CD14-positive monocyte (primary cell): ENCODE measurements around the gene FOXE1. TPM values are rescaled to one million over a fixed set of nuclear protein-coding genes. Genes with fewer than 3 reads are reported as not detected.
A peak's percentile ranks its signal among the peaks of the same experiment; 100 is the strongest.

Experiments
- DNase-seq, 3 donors: peaks; one replicate each; pipeline ENCODE4 v3.0.0-alpha.2; 2011 to 2022
- H2AFZ ChIP-seq: 2 replicates; pipeline ENCODE4 v1.6.0; 2012; ENCODE audit warnings: mild to moderate bottlenecking, low read depth, low read length, inconsistent platforms; ENCODE audit not compliant: insufficient read depth, poor library complexity, severe bottlenecking
- H3K27ac ChIP-seq, 2 donors: 1 replicate in 1 of 2; 2 replicates in 1 of 2; pipeline ENCODE4 v1.5.1; 2012 to 2013; ENCODE audit warnings: low read length in 2 of 2, control low read depth in 1 of 2, inconsistent platforms in 1 of 2, low read depth in 1 of 2, mild to moderate bottlenecking in 1 of 2
- H3K27me3 ChIP-seq, 2 donors: one replicate each; pipeline versions ENCODE4 v1.6.0 to v1.6.1; 2011 to 2013; ENCODE audit warnings: low read length in 2 of 2; ENCODE audit not compliant: control insufficient read depth in 2 of 2, insufficient read depth in 2 of 2
- H3K36me3 ChIP-seq, 2 donors: replicated peaks in 1 of 2; 1 replicate in 1 of 2; 2 replicates in 1 of 2; pipeline versions ENCODE4 v1.5.1 to v1.6.1; 2012 to 2013; ENCODE audit warnings: low read length in 2 of 2, control low read depth in 1 of 2, inconsistent platforms in 1 of 2, mild to moderate bottlenecking in 1 of 2; ENCODE audit not compliant: insufficient read depth in 2 of 2, control insufficient read depth in 1 of 2
- H3K4me1 ChIP-seq, 2 donors: 1 replicate in 1 of 2; 2 replicates in 1 of 2; pipeline versions ENCODE4 v1.5.1 to v1.6.1; 2012 to 2013; ENCODE audit warnings: low read length in 2 of 2, control low read depth in 1 of 2, inconsistent platforms in 1 of 2, mild to moderate bottlenecking in 1 of 2, moderate library complexity in 1 of 2; ENCODE audit not compliant: insufficient read depth in 2 of 2, control insufficient read depth in 1 of 2
- H3K4me2 ChIP-seq: replicated peaks from 2 replicates; pipeline ENCODE3; 2012; ENCODE audit warnings: low read length, moderate library complexity, mild to moderate bottlenecking; ENCODE audit not compliant: poor library complexity, severe bottlenecking; ENCODE audit errors: extremely low read depth
- H3K4me3 ChIP-seq, 3 experiments: fragments of 200-600 bp in 1 of 3; sonication (generic) in 1 of 3; replicated peaks in 1 of 3; 1 replicate in 2 of 3; 2 replicates in 1 of 3; pipeline ENCODE4 v1.5.1; 2011 to 2013; ENCODE audit warnings: low read length in 3 of 3, mild to moderate bottlenecking in 3 of 3, control low read depth in 2 of 3, low read depth in 2 of 3, inconsistent platforms in 1 of 3, moderate library complexity in 1 of 3
- H3K79me2 ChIP-seq: 2 replicates; pipeline ENCODE4 v1.6.0; 2012; ENCODE audit warnings: mild to moderate bottlenecking, control low read depth, inconsistent platforms, low read length, moderate library complexity; ENCODE audit not compliant: insufficient read depth
- H3K9ac ChIP-seq: 2 replicates; pipeline ENCODE4 v1.6.0; 2017; ENCODE audit warnings: low read length, mild to moderate bottlenecking; ENCODE audit not compliant: insufficient read depth, poor library complexity, severe bottlenecking
- H3K9me3 ChIP-seq, 2 donors: replicated peaks in 1 of 2; 1 replicate in 1 of 2; 2 replicates in 1 of 2; pipeline versions ENCODE4 v1.5.1 to v1.6.1; 2012 to 2013; ENCODE audit warnings: low read length in 2 of 2, control low read depth in 1 of 2; ENCODE audit not compliant: control insufficient read depth in 1 of 2, insufficient read depth in 1 of 2
- H4K20me1 ChIP-seq: 2 replicates; pipeline ENCODE4 v1.6.0; 2012; ENCODE audit warnings: mild to moderate bottlenecking, low read length, control low read depth, moderate library complexity; ENCODE audit not compliant: insufficient read depth
- H3K27ac Mint-ChIP-seq, 7 donors: one replicate each; pipeline ENCODE4 v1.8.0; 2020; ENCODE audit warnings: mild to moderate bottlenecking in 7 of 7, mixed read lengths in 7 of 7, moderate library complexity in 6 of 7, inconsistent platforms in 2 of 7
- H3K27me3 Mint-ChIP-seq, 3 donors: one replicate each; pipeline ENCODE4 v1.8.0; 2021 to 2022; ENCODE audit warnings: low read depth in 3 of 3, mild to moderate bottlenecking in 3 of 3, mixed read lengths in 3 of 3, moderate library complexity in 3 of 3, inconsistent platforms in 1 of 3
- H3K36me3 Mint-ChIP-seq, 2 donors: one replicate each; pipeline ENCODE4 v1.8.0; 2020; ENCODE audit warnings: mixed read lengths in 2 of 2, inconsistent platforms in 1 of 2, mild to moderate bottlenecking in 1 of 2
- H3K4me1 Mint-ChIP-seq: one replicate; pipeline ENCODE4 v1.8.0; 2020; ENCODE audit warnings: mild to moderate bottlenecking, mixed read lengths
- H3K4me3 Mint-ChIP-seq, 2 donors: one replicate each; pipeline ENCODE4 v1.8.0; 2020; ENCODE audit warnings: mild to moderate bottlenecking in 2 of 2, mixed read lengths in 2 of 2, moderate library complexity in 1 of 2
- H3K9me3 Mint-ChIP-seq, 7 donors: one replicate each; pipeline ENCODE4 v1.8.0; 2020 to 2022; ENCODE audit warnings: mixed read lengths in 7 of 7, mild to moderate bottlenecking in 6 of 7, moderate library complexity in 6 of 7, inconsistent platforms in 2 of 7
- WGBS: methylation state at CpG from one replicate; pipeline ENCODE4 v1.1.5; 2013; ENCODE audit warnings: missing lambda C conversion rate; ENCODE audit not compliant: insufficient coverage; 5-methylcytosine and 5-hydroxymethylcytosine counted together
- intact Hi-C, 2 donors: fragments of 100-400 bp; cut with micrococcal nuclease; formaldehyde crosslinking; loops; one replicate each; pipeline versions ENCODE4 v1.15.0 to v1.15.1; 2023
- polyA plus RNA-seq, 3 donors: library from polyadenylated mRNA; depleted of rRNA in 1 of 3; unstranded in 2 of 3; stranded (reverse) in 1 of 3; fragments of 300-500 nt in 2 of 3; fragments of >200 nt in 1 of 3; fragmentation: Illumina TruSeq in 2 of 3; gene quantifications; 1 replicate in 2 of 3; 2 replicates in 1 of 3; pipeline ENCODE4 v1.2.3, GENCODE V29; 2012 to 2021
- TF ChIP-seq, protein P1 (sequence below): fragments of 200-600 bp; IDR thresholded peaks from one replicate; pipeline ENCODE4 v1.8.0; 2022; ENCODE audit warnings: antibody characterized with exemption, mild to moderate bottlenecking

FOXE1 gene
- polyA plus RNA-seq, 3 donors, result 0.01 TPM; not detected in 2

DNA sequence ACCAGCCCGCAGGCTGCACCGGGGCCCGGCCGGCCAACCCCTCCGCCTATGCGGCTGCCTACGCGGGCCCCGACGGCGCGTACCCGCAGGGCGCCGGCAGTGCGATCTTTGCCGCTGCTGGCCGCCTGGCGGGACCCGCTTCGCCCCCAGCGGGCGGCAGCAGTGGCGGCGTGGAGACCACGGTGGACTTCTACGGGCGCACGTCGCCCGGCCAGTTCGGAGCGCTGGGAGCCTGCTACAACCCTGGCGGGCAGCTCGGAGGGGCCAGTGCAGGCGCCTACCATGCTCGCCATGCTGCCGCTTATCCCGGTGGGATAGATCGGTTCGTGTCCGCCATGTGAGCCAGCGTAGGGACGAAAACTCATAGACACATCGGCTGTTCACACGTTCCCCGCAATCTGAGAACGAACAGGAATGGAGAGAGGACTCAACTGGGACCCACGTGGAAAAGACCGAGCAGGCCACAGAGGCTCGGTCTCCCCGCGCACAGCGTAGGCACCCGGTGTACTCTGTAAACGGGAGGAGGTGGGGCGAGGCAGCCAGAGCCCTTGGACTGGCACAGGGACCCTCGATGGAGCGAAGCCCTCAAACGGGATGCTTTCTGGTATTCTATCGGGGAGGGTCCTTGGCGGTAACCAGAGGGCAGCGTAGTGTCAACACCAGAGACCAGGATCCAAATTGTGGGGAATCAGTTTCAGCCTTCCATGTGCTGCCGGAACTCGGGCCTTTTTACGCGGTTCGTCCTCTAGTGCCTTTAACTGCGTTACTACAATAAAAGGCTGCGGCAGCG lies 1.9 kb downstream of the FOXE1 start:
- WGBS, result 14% methylated on average over 67 of the region's 71 CpGs
- intact Hi-C loops, result no loop called here
- Histone ChIP-seq H3K9ac (no peak overlapping the region), H3K4me3 (no peak overlapping the region), H2AFZ (peak overlapping the region; percentile 68), H3K79me2 (no peaks in the 10 kb centered on the region), H3K9me3 (peaks cover 11 to 66% of the 10 kb centered on the region in 2 donors), H3K4me1 (peaks cover 22 to 24% of the 10 kb centered on the region in 2 donors), H3K27me3 (peaks cover 86 to 90% of the 10 kb centered on the region in 2 donors), H3K36me3 (no peaks in the 10 kb centered on the region), H3K27ac (no peak overlapping the region), H4K20me1 (no peaks in the 10 kb centered on the region), H3K4me2 (peak overlapping the region; percentile 78)
- Mint-ChIP-seq H3K4me3 (peak overlapping the region; percentile 31 to 80), H3K36me3 (peaks cover 7 to 10% of the 10 kb centered on the region in 2 donors), H3K4me1 (peaks cover 26% of the 10 kb centered on the region), H3K27ac (no peak overlapping the region), H3K27me3 (peaks cover 89 to 95% (median 91%) of the 10 kb centered on the region in 3 donors), H3K9me3 (peaks cover 0 to 53% (median 17%) of the 10 kb centered on the region in 7 donors)
- TF ChIP-seq, protein P1, sequence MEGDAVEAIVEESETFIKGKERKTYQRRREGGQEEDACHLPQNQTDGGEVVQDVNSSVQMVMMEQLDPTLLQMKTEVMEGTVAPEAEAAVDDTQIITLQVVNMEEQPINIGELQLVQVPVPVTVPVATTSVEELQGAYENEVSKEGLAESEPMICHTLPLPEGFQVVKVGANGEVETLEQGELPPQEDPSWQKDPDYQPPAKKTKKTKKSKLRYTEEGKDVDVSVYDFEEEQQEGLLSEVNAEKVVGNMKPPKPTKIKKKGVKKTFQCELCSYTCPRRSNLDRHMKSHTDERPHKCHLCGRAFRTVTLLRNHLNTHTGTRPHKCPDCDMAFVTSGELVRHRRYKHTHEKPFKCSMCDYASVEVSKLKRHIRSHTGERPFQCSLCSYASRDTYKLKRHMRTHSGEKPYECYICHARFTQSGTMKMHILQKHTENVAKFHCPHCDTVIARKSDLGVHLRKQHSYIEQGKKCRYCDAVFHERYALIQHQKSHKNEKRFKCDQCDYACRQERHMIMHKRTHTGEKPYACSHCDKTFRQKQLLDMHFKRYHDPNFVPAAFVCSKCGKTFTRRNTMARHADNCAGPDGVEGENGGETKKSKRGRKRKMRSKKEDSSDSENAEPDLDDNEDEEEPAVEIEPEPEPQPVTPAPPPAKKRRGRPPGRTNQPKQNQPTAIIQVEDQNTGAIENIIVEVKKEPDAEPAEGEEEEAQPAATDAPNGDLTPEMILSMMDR, result no peak
- no peak for DNase-seq

DNA sequence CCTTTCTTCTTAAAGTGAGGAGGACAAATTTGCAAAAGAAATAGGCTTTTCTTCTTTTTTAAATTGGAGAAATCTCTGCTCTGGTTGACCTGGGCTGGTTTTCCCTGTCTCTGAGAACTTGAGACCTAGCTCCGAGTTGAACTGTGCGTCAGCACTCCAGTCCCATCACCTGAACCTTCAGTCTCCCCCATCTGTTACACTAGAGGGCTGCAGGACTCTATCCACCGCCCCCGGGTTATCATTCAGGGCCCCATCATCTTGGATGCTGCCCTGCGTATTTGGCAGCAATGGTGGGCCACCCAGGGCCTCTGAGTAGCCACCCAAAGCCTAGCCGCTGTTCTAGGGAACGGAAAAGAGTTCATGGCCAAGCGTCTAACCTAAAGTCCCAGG lies 2.5 kb downstream of the FOXE1 start:
- Mint-ChIP-seq H3K4me1 (peaks cover 26% of the 10 kb centered on the region), H3K27ac (no peak overlapping the region), H3K4me3 (peak overlapping the region in 1 of 2 donors; percentile 80), H3K9me3 (peaks cover 0 to 53% (median 17%) of the 10 kb centered on the region in 7 donors), H3K27me3 (peaks cover 89 to 95% (median 91%) of the 10 kb centered on the region in 3 donors), H3K36me3 (peaks cover 7 to 10% of the 10 kb centered on the region in 2 donors)
- Histone ChIP-seq H3K27me3 (peaks cover 86 to 90% of the 10 kb centered on the region in 2 donors), H2AFZ (no peak overlapping the region), H3K9ac (no peak overlapping the region), H3K4me2 (no peak overlapping the region), H3K27ac (no peak overlapping the region), H3K9me3 (peaks cover 11 to 66% of the 10 kb centered on the region in 2 donors), H3K4me3 (no peak overlapping the region), H3K79me2 (no peaks in the 10 kb centered on the region), H3K4me1 (peaks cover 22 to 24% of the 10 kb centered on the region in 2 donors), H3K36me3 (no peaks in the 10 kb centered on the region), H4K20me1 (no peaks in the 10 kb centered on the region)
- no peak for DNase-seq
- intact Hi-C loops, result no loop called here
- TF ChIP-seq, protein P1, result no peak
- 25% methylated on average over 8 of the region's 8 CpGs for WGBS
